Hepatocyte (in vitro differentiated cells): ENCODE measurements around the gene ARHGEF10L.

Experiments used
- CTCF ChIP-seq: fragments of 200-600 bp; sonication (generic); IDR thresholded peaks from 2 replicates; pipeline ENCODE4 v1.5.1; 2016; ENCODE audit warnings: antibody characterized with exemption, mild to moderate bottlenecking; ENCODE audit not compliant: poor library complexity
- EZH2 ChIP-seq: fragments of 200-600 bp; sonication (generic); IDR thresholded peaks from 2 replicates; pipeline ENCODE4 v1.6.1; 2016; ENCODE audit warnings: antibody characterized with exemption, mild to moderate bottlenecking, borderline replicate concordance

GRCh38 chr1:17617787-17618557 is 78.5 kb downstream of the ARHGEF10L start:
- no peak for TF ChIP-seq CTCF
- TF ChIP-seq EZH2 = no peak
